ENCODE data around the gene CYP2B6.
"Not testable (repeated sequence)": the region's sequence is repeated elsewhere in the genome, so short reads cannot be mapped to it uniquely, and the experiment has no call there.

CYP2B6 gene

GRCh38 chr19:40990972-40991381, at the start of gene CYP2B6:
TSS of gene CYP2B6 (plus strand) at chr19:40991282. CDS start at chr19:40991306, 24 bp downstream.
- DNase-seq (ENCODE audit: low spot score), result no peak

GRCh38 chr19:40941481-40942219, 49.4 kb upstream of the CYP2B6 start:
- DNase-seq (ENCODE audit: low spot score), result no peak

GRCh38 chr19:40945645-40946044, 45.4 kb upstream of the CYP2B6 start:
- no peak for DNase-seq (ENCODE audit: low spot score)

DNA sequence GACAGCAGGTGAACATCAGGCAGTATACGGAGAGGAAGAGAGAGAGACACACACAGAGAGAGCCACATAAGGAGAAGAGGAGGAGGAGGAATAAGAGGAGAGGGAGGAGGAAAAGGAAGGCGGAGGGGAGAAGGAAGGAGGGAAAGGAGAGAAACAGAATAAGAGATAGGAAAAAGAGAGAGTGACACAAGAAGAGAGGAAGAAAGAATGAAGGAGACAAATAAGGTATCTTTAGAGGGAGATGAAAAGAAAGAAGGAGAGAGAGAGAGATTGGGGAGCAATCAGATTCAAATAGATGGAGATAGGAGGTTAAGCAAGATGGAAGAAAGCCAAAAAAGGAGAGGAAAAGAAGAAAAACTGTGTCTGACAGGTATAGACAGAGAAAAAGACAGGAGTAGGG, 44.0 kb upstream of the CYP2B6 start:
- DNase-seq (ENCODE audit: low spot score), result no peak

GRCh38 chr19:40947573-40947972, 43.5 kb upstream of the CYP2B6 start:
- DNase-seq (ENCODE audit: low spot score), result no peak

DNA sequence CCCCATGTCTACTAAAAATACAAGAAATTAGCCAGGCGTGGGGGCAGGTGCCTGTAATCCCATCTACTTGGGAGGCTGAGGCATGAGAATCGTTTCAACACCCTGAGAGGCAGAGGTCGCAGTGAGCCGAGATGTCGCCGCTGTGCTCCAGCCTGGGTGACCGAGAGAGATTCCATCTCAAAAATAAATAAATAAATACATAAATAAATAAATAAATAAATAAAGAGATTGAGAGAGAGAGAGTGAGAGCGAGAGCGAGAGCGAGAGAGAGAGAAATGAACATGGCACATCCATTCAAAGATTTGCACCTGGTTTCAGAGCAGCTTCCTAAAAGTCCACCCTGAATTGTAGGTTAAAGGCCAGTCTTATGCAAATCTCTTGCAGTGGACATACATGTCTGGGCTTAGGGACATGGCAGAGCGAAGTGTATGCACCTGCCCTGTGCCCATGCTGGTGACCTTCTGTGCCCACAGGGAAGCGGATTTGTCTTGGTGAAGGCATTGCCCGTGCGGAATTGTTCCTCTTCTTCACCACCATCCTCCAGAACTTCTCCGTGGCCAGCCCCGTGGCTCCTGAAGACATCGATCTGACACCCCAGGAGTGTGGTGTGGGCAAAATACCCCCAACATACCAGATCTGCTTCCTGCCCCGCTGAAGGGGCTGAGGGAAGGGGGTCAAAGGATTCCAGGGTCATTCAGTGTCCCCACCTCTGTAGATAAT, 42.3 kb upstream of the CYP2B6 start:
- no peak for DNase-seq (ENCODE audit: low spot score)

DNA sequence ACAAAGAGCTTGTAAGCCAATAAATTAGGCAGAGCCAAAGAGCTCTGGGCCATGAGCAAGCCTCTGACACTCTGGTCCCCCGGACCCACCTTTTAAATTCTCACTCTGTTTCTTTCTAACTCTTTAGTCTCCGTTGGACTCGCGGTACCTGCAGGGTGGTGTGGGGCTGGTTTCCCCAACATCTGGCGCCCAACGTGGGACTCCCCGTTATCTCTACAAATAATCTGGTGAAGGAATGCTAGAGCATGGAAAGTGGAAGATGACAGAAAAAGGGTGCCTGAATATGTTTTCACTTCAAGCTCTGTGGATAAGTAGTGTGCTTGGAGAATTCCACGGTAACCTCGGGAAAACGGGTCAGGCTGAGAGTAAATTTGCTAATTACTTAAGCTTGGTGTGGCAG, 36.5 kb upstream of the CYP2B6 start:
- no peak for DNase-seq (ENCODE audit: low spot score)

GRCh38 chr19:40959338-40959737, 31.7 kb upstream of the CYP2B6 start:
- no peak for DNase-seq (ENCODE audit: low spot score)

GRCh38 chr19:40960062-40960685, 30.9 kb upstream of the CYP2B6 start:
- DNase-seq (ENCODE audit: low spot score), result no peak

DNA sequence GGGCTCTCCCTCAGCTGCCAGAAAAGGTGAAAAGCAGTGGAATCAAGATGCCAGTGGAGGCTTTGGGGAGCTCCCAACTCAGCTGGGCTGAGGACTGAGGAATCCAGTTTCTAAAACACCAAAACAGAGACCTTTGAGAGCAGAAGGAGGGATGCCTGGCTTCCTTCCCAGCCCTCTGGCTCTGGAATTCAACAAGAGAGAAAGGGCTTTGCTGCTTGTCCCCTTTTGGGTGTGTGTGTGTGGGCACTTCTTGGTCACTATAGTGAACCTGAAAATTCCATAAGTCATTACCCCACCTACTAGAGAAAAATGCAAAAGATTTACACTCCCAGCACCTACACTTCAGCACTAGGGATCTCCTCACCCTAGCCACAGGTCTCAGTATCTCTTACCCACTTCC, 30.3 kb upstream of the CYP2B6 start:
- no peak for DNase-seq (ENCODE audit: low spot score)

GRCh38 chr19:40962460-40962961, 28.6 kb upstream of the CYP2B6 start:
- no peak for DNase-seq (ENCODE audit: low spot score)

DNA sequence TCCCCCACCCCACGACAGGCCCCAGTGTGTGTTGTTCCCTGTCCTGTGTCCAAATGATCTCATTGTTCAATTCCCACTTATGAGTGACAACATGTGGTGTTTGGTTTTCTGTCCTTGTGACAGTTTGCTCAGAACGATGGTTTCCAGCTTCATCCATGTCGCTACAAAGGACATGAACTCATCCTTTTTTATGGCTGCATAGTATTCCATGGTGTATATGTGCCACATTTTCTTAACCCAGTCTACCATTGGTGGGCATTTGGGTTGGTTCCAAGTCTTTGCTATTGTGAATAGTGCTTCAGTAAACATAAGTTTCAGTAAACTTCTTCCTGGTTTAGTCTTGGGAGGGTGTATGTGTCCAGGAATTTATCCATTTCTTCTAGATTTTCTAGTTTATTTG, 26.7 kb upstream of the CYP2B6 start:
- DNase-seq (ENCODE audit: low spot score), result not testable (repeated sequence)

DNA sequence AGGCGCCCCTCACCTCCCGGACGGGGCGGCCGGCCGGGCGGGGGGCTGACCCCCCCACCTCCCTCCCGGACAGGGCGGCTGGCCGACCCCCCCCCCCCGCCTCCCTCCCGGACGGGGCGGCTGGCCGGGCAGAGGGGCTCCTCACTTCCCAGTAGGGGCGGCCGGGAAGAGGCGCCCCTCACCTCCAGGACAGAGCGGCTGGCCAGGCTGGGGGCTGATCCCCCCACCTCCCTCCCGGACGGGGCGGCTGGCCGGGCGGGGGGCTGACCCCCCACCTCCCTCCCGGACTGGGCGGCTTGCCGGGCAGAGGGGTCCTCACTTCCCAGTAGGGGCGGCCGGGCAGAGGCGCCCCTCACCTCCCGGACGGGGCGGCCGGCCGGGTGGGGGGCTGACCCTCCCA, 25.7 kb upstream of the CYP2B6 start:
- DNase-seq (ENCODE audit: low spot score), result not testable (repeated sequence)

GRCh38 chr19:40966591-40966990, 24.5 kb upstream of the CYP2B6 start:
- not testable (repeated sequence) for DNase-seq (ENCODE audit: low spot score)

DNA sequence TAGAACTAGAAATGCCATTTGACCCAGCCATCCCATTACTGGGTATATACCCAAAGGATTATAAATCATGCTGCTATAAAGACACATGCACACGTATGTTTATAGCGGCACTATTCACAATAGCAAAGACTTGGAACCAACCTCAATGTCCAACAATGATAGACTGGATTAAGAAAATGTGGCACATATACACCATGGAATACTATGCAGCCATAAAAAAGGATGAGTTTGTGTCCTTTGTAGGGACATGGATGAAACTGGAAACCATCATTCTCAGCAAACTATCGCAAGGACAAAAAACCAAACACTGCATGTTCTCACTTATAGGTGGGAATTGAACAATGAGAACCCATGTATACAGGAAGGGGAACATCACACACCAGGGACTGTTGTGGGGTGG, 23.0 kb upstream of the CYP2B6 start:
- not testable (repeated sequence) for DNase-seq (ENCODE audit: low spot score)

DNA sequence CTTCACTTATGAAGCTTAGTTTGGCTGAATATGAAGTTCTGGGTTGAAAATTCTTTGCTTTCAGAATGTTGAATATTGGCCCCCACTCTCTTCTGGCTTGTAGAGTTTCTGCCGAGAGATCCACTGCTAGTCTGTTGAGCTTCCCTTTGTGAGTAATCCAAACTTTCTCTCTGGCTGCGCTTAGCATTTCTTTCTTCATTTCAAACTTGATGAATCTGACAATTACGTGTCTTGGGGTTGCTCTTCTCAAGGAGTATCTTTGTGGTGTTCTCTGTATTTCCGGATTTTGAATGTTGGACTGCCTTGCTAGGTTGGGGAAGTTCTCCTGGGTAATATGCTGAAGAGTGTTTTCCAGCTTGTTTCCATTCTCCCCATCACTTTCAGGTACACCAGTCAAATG, 21.4 kb upstream of the CYP2B6 start:
- DNase-seq (ENCODE audit: low spot score), result peak; percentile 4

DNA sequence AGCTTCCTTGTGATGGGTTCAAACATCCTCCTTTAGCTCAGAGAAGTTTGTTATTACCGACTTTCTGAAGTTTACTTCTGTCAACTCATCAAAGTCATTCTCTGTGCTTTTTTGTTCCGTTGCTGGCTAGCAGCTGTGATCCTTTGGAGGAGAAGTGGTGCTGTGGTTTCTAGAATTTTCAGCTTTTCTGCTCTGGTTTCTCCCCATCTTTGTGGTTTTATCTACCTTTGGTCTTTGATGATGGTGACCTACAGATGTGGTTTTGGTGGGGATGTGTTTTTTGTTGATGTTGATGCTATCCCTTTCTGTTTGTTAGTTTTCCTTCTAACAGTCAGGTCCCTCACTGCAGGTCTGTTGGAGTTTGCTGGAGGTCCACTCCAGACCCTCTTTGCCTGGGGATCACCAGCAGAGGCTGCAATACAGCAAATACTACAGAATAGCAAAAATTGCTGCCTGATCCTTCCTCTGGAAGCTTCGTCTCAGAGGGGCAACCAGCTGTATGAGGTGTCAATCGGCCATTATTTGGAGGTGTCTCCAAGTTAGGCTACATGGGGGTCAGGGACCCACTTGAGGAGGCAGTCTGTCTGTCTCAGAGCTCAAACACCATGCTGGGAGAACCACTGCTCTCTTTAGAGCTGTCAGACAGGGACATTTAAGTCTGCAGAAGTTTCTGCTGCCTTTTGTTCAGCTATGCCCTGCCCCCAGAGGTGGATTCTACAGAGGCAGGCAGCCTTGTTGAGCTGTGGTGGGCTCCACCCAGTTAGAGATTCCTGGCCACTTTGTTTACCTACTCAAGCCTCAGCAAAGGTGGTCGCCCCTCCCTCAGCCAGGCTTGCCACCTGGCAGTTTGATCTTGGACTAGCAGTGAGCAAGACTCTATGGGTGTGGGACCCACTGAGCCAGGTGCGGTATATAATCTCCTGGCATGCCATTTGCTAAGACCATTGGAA, 20.4 kb upstream of the CYP2B6 start:
- DNase-seq (ENCODE audit: low spot score), result peak; percentile 53

- DNase-seq (ENCODE audit: low spot score), result peak; percentile 81
Measured at GRCh38 chr19:40974633-40975037, 16.4 kb upstream of the CYP2B6 start.

DNA sequence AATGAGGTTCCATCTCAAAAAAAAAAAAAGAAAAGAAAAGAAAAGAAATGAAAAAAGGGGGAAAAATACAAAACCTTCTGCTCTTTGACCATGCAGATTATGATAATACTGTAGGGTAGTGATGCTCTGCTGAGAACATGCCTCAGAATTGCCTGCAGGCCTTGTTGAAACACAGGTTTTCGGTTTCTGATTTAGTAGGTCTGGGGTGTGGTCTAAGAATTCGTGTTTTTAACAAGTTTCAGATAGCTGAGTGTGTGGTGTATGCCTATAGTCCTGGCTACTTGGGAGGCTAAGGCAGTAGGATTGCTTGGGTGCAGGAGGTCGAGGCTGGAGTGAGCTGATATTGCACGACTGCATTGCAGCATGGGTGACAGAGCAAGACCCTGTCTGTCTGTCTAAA, 14.9 kb upstream of the CYP2B6 start:
- no peak for DNase-seq (ENCODE audit: low spot score)

DNA sequence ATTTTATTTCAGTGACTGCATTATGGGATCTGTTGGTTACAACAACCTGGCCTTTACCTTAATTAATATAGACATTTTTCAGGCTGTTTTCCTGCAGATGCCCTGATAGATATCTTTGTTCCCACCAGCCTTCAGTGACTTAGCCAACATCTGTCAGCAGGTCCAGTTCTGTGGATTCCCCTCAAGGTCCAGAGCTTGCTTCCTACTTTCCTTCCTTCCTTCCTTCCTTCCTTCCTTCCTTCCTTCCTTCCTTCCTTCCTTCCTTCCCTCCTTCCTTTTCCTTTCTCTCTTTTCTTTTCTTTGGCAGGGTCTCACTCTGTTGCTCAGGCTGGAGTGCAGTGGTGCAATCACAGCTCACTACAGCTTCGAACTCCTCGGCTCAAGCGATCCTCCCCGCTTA, 14.4 kb upstream of the CYP2B6 start:
- no peak for DNase-seq (ENCODE audit: low spot score)

- DNase-seq (ENCODE audit: low spot score), result not testable (repeated sequence)
Measured at GRCh38 chr19:40979759-40980158, 11.3 kb upstream of the CYP2B6 start.
